HG03442 (cell line): ENCODE measurements around the gene FXYD3.

Experiments used
- ATAC-seq: cut with Tn5 transposase; IDR thresholded peaks from one replicate; pipeline ENCODE4 v1.9.1; 2021; ENCODE audit warnings: mild to moderate bottlenecking, moderate library complexity; ENCODE audit not compliant: unreplicated experiment

Gene FXYD3

GRCh38 chr19:35115177-35115951, at the start of gene FXYD3:
TSS of gene FXYD3 (plus strand) at chr19:35115823. CDS start at chr19:35119377, 3,554 bp downstream.
- no peak for ATAC-seq

- no peak for ATAC-seq
These were observed 49.5 kb upstream of the FXYD3 start for GRCh38 chr19:35066121-35066520.

GRCh38 chr19:35066691-35067563, 48.7 kb upstream of the FXYD3 start:
- no peak for ATAC-seq

GRCh38 chr19:35068941-35069634, 46.5 kb upstream of the FXYD3 start:
- ATAC-seq: no peak

- ATAC-seq: no peak
These were observed 45.9 kb upstream of the FXYD3 start for GRCh38 chr19:35069696-35070095.

- ATAC-seq: no peak
These were observed 45.2 kb upstream of the FXYD3 start for GRCh38 chr19:35070471-35070870.

- no peak for ATAC-seq
These were observed 42.1 kb upstream of the FXYD3 start for GRCh38 chr19:35073516-35073915.

GRCh38 chr19:35073941-35074340, 41.7 kb upstream of the FXYD3 start:
- no peak for ATAC-seq

- no peak for ATAC-seq
These were observed 41.0 kb upstream of the FXYD3 start for GRCh38 chr19:35074426-35075201.

GRCh38 chr19:35075202-35076025, 40.2 kb upstream of the FXYD3 start:
- no peak for ATAC-seq

GRCh38 chr19:35076026-35076370, 39.6 kb upstream of the FXYD3 start:
- ATAC-seq: no peak

- ATAC-seq: no peak
These were observed 39.0 kb upstream of the FXYD3 start for GRCh38 chr19:35076657-35077056.

- no peak for ATAC-seq
These were observed 38.0 kb upstream of the FXYD3 start for GRCh38 chr19:35077411-35078223.

GRCh38 chr19:35079826-35080225, 35.8 kb upstream of the FXYD3 start:
- ATAC-seq: no peak

- no peak for ATAC-seq
These were observed 34.9 kb upstream of the FXYD3 start for GRCh38 chr19:35080613-35081170.

- no peak for ATAC-seq
These were observed 34.4 kb upstream of the FXYD3 start for GRCh38 chr19:35081201-35081600.

GRCh38 chr19:35083691-35084508, 31.7 kb upstream of the FXYD3 start:
- no peak for ATAC-seq

GRCh38 chr19:35084509-35084762, 31.2 kb upstream of the FXYD3 start:
- ATAC-seq: no peak
